GM18502 (cell line): ENCODE results near the gene RIMS4.
"Not testable (repeated sequence)": the region's sequence is repeated elsewhere in the genome, so short reads cannot be mapped to it uniquely, and the experiment has no call there.

Experiments used
- ATAC-seq: cut with Tn5 transposase; IDR thresholded peaks from one replicate; pipeline ENCODE4 v1.9.1; 2021; ENCODE audit warnings: mild to moderate bottlenecking; ENCODE audit not compliant: unreplicated experiment, poor library complexity

The RIMS4 gene

DNA sequence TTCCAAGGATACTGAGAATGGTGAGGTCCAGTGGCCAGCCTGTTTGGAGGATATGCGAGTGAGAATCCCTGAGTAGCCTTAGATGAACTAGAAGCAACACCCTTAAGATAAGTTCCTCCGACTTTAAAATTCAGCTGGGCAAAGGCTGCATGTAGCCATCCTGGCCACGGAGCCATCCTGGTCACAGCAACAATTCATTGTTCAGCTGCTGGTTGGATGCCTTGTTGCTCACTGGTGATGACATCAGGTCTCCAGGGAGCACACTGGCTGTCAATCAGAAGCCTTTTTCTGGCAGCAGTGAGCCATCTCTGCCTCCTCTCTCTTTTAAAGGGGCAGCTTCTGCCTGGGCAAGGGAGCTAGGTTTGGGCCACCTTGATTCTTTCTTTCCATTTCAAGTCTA lies 22.4 kb upstream of the RIMS4 start:
- ATAC-seq, result no peak

DNA sequence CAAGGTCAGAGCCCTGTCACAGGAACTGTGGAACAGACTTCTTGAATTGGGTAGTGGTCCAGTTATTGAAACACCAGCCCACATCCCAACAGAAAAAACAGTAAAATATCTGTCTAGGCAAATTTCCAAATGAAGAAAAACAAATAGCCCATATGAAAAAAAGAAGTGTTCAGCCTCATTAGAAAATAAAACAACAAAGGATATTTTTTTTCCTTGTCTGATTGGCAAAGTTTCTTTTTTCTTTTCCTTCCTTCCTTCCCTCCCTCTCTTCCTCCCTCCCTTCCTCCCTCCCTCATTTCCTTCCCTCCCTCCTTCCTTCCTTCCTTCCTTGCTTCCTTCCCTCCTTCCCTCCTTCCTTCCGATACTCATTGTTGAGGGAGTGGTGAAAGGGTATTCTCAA lies 20.6 kb upstream of the RIMS4 start:
- no peak for ATAC-seq

DNA sequence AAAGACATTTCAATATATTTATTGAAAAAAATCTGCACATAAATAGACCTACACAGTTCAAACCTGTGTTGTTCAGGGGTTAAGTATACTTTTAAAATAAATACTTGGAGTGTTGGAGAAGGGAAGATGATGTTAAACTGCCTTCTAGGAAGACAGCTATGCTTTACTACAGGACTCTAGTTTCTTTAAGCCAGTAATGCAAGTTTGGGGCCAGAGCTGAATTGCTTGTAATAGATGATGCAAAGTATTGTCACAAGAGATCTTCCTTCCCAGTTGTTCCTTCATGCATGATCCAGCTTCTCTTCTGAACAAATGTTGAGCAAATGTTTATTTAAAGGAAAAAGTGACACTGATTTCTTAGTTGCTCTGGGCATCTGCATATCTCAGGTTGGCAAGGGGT lies 20.2 kb upstream of the RIMS4 start:
- ATAC-seq, result no peak

- no peak for ATAC-seq
These were observed 19.3 kb upstream of the RIMS4 start for GRCh38 chr20:44829688-44830087.

DNA sequence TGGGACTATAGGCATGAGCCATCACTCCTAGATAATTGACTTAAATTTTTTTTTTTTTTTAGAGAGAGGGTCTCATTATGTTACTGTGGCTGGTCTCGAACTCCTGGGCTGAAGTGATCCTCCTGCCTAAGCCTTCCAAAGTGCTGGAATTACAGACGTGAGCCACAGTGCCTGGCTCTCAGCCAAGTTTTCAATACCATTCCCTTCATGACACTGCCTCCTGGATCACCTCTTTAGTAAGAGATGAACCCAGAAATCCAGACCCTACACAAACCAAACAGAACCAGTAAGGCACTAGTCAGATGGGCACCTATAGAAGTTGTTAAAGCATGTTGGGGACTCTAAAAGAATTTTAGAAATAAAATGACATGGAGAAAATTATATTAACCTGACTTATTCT lies 18.3 kb upstream of the RIMS4 start:
- ATAC-seq, result no peak

- ATAC-seq, result no peak
These were observed 17.1 kb upstream of the RIMS4 start for GRCh38 chr20:44827401-44827800.

GRCh38 chr20:44821576-44821975 lies 11.2 kb upstream of the RIMS4 start:
- not testable (repeated sequence) for ATAC-seq

DNA sequence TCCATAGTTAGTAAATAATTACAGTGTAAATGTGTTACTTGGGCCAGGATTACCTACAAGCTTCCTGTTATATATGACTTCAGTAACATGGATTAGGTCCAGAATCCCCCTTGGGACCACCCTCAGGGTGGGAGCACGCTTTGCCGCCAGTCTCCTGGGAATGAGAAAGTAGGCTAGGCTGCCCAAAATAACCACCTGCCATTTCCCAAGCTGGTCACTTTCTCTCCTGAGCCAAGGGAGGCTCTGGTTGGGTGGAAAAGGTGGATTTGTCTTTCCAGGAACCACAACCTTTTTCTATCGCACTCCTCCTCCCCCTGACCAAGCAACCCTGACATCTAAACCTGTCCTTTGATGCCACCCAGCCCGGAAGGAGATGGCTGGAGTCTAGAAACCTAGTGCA lies 9.6 kb upstream of the RIMS4 start:
- ATAC-seq, result no peak

GRCh38 chr20:44817143-44817910 lies 7.0 kb upstream of the RIMS4 start:
- ATAC-seq, result no peak

GRCh38 chr20:44814937-44815336 lies 4.6 kb upstream of the RIMS4 start:
- no peak for ATAC-seq

DNA sequence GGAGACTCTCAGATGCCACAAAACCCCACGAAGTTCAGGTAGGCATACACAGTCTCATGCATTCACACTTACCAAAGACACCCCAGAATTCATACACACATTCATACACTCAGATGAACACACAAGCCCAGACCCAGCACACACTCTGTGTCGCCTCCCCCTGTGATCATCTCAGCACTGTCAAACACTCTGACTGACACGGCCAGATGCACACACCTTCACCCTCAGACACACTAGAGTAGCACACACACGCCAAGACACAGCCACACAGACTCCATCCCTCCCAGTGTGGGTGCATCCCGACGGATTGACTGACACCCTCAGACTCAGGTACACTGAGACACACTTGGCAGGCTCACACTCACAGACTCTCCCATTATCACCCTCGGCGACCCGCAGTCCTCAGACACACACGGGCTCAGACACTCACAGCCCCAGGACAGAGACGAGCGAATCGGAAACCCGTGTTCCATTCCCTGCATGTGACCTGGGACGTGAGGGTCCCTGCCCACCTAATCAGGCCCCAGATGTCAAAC lies 872 bp upstream of the RIMS4 start:
- ATAC-seq, result no peak

DNA sequence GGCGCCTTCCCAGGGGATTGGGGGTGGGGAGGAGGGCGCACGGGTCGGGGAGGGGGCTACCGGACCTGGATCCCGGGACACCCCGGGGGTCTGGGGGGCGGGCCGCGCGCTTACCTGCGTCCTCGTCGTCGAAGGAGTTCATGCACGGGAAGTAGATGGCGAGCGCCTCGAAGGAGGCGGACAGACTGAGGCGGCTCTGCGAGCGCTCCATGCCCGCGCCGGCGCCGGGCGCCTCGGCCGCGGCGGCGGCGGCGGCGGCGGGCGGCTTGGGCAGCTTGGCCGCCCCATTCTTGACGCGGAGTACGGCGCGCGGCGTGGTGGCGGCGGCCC lies 320 bp downstream of the RIMS4 start:
- no peak for ATAC-seq

GRCh38 chr20:44809380-44810060 lies 826 bp downstream of the RIMS4 start:
- ATAC-seq, result no peak

- ATAC-seq, result no peak
These were observed 2.7 kb downstream of the RIMS4 start for GRCh38 chr20:44807684-44808056.

DNA sequence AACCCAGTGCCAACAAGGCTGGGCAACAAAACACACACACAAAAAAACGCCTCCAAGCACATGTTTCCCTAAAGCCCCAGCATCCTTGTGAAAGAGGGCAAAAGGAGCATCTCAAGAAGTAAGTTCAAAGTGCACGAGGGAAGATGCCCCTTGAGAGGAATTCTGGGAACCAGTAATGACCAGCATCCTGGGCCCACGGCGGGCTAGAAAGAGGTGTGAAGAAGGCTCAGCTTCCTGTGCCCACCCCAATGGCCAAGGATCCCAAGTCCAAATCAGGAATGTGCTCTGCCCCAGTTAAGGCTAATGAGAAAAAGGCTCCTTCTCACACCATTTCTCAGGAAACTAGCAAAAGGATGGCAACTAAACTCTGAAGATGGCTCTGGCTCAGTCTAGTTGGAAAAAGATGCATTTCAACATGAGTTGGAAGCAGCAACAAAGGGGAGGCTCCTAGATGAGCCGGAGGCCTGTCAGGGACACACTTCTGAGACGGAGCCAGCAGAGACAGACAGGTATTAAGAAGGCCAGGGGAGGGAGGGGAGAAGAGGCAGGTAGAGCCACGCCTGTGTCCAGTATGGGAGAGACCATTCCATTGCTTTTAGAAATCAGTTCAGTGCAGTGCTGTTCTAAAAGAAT lies 3.2 kb downstream of the RIMS4 start:
- ATAC-seq, result no peak

- ATAC-seq, result no peak
These were observed 4.2 kb downstream of the RIMS4 start for GRCh38 chr20:44805979-44806620.

GRCh38 chr20:44805335-44805978 lies 4.9 kb downstream of the RIMS4 start:
- ATAC-seq, result no peak

DNA sequence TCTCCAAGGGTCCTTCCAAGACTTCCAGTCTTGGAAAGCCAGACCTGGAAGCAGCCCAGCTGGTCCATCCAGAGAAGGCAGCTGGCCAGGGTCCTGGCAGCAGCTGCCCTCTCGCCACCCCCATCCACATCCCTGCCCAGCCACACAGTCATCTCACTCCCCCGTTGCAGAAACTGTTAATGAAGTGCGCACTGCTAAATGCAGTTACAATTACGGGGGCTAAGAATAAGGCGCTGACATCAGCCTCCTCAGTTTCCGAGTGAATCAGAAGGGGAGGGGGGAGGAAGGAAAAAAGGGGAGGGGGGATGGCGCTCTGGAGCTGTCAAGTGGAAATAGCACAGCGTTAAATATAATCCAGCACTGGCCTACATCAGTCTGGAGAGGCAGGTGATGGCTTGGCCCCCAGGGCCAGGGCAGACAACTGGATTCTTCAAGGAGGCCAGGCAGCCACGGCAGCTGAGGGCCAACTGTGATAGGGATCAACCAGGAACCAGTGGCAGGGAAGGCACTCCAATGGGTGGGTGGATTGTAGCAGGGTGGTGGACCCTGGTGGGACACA lies 6.9 kb downstream of the RIMS4 start:
- ATAC-seq, result no peak

GRCh38 chr20:44802702-44803101 lies 7.6 kb downstream of the RIMS4 start:
- no peak for ATAC-seq

DNA sequence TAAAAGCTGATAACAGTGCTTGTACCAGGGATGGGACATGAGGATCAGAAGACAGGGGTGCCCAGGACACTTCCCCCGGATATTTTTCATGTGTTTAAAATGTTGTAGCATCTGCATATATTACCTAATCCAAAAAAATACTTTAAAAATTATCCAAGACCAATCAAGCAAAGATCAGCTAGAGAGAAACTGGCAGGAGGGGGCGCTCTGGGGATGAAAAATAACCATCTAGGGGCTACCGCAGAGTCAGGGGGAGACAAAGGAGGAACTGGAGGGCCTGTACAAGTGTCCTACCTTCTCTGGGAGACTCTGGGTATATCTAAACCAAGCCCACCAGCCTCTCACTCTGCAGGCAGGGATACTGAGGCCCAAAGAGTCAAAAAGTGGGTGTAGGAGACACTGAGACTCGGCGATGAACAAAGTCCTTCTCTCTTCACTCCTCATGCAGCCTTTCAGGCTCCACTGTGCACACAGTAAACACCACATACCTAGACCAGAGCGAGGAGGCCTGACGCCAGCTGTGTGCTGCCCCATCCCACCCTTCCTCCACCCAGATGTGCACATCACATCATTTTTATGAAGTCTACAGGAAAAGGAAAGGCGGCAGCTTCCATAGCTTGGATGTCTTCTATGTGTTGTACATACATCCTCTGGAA lies 9.8 kb downstream of the RIMS4 start:
- ATAC-seq, result no peak
